Eye (tissue), 1 donor: Measurements from ENCODE around the gene DDN.

Experiments
- DNase-seq: peaks from one replicate; pipeline ENCODE4 v3.0.0-alpha.2; 2015

Gene DDN

DNA sequence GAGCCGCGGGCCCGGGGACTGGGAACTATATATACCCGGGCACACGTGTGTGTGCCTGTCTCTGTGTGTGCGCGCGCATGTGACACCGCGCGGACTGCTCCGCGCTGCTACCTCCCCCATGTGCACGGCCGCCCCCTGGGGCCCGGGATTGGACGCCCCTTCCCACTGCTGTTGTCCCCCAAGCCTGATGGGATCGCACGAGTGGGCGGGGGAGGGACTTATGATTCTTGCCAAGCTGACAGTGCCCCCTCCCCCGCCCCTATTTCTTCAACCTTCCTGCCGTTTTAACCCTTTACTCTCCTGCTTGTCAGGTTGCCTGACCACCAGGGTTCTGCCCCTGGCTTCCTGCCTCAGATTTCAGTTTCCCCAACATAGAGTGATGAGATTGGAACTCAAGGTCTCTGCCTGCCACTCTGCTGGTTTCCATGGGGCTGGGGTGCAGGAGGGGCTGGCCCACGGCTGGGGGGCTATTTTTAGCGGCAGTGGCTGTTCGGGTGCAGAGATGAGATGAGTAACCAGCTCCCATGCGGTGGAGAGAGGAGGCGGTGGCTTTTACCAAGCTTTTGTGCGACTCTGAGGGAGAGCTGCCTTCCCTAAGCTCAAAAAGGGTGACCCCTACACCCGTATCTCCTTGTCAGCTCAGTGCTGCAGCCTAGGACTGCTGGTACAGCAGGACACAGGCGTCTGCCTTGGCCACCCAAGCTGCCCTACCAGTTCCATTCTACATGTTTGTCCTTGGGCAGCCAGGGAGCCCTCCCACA is at the start of gene DDN:
Gene DDN, minus strand, starts transcription at position 5 of the 761 bp plus-strand sequence. CDS start 88 bp downstream, outside the sequence.
- peak; percentile 71 for DNase-seq

DNA sequence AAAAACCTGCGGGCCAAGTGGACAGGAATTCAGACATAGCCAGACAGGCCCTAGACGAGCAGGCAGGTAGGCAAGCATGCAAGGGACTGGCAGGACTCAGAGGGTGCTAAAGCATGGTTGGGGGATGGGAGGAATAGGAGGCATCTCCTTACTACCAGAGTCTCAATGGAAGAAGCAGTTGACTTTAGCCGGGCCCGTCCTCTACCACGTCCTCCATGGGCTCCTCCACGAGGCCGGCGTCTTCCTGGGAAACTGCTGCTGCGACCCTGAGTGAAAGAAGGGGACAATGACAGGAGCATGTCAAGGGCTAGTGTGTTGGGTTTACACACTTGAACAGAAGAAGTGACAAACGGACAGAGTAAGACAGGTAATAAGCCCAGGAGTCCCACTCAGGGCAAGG is 49.8 kb upstream of the DDN start:
- DNase-seq = no peak

DNA sequence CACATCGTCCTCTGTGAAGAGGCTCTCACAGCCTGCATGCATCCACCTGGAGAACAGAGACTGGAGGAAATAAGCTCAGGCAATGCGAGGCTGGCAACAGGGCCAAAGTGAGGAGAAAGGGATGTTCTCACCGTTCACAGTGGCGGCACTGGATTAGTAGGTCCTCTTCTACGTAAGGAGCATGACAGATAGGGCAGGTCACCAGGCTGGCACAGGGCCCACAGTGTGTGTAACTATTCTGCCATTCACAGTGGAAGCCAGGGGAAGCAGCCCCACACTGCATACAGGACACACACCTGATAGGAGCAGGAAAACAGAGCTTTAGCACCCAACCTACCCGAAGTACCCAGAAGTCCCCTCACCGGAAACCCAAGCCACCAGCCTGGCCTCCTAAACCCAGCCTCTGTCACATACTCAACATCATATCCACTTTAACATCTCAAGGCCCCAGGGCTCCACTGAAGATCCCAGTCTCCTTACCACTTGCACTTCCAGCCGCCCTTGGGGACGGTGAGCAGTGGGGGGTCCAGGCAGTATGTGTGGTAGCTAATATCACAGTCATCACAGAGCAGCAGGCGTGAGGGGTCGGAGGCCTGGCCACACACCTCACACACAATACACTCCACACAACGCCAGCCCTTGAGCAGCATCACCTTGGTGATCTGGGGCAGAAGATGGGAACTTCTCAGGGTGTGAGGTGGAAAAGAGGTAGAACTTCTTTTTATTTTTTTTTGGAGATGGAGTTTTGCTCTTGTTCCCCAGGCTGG is 47.1 kb upstream of the DDN start:
- no peak for DNase-seq

DNA sequence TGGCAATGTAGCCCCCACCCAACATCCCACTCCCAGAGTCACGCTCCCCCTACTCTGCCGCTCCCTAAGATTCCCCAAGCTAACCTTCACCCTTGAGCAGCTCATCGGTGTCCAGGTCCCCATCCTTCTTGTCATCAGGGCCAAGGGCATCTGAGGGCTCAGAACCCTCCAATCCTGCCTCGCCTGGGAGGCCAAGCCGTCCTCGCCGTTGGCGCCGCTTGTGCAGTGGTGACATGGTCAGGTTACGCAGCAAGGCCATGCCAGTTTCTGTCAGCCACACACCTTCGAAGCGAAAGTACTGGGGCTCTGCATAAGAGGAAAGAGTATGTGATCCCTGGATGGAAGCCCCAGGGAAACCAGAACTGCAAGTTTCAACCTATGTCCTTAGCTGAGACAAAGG is 45.5 kb upstream of the DDN start:
- no peak for DNase-seq

DNA sequence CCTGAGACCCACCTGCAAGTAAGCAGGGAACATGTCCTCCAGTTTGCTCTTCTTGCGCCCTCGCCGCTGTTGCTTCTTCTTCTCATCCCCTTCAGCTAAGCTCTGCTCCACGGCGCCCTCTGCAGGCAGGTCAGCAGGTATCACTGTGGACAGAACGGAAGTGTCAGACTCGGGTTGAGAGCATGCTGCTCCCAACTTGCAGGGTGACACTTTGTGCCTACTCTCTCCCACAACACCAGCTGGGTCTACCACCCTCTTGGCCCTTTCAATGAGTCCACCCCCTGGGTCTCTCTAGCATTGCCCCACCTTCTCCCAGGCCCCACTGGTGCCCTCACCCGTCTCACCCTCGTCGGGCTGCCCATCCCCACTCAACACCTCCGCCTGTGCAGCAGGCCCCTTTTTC is 44.7 kb upstream of the DDN start:
- DNase-seq = peak; percentile 37

DNA sequence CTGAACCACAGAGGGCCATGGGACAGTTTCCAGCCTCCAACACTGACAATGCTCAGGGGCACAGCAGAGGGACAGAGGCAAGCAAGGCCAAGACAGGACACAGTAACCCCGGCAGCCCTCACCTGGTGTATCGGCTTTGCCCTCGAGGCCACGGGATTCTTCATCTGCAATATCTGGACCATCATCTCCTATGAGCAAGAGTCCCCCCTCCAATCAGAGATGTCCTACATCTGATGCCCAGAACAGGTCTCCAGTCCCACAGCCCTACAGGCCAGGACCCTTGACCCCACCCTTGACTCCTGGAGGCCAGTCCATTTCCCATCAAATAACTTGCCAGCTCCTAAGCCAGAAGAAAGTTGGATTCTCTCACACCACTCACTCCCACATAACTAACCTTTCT is 44.1 kb upstream of the DDN start:
- no peak for DNase-seq

DNA sequence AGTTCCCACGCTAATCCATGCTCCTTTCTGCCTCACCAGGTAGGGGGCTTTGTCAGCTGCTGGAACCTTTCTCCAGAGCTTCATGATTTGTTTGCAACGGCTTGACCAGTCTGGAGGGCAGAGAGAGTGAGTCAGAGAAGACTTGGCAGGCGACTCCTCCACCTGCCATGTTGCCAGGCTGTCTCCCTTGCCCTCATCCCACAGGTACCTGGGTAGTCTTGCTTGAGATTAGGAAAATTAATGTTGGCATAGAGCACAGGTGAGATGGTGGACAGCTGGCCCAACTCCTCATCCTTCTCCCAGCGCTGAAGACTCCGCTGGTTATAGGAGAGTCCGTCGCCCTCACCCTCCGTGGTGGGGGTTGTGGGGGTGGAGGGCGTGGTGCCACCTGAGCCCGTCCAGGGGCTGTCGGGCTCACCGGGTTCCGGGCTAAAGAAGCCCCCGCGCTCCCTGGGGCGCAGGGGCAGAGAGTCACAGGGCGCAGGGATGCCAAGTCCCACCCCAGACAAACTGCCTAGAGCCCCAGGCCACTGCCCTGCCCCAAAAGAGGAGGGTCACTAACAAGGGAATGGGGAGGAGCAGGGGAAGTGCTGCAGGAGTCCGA is 42.8 kb upstream of the DDN start:
- no peak for DNase-seq

DNA sequence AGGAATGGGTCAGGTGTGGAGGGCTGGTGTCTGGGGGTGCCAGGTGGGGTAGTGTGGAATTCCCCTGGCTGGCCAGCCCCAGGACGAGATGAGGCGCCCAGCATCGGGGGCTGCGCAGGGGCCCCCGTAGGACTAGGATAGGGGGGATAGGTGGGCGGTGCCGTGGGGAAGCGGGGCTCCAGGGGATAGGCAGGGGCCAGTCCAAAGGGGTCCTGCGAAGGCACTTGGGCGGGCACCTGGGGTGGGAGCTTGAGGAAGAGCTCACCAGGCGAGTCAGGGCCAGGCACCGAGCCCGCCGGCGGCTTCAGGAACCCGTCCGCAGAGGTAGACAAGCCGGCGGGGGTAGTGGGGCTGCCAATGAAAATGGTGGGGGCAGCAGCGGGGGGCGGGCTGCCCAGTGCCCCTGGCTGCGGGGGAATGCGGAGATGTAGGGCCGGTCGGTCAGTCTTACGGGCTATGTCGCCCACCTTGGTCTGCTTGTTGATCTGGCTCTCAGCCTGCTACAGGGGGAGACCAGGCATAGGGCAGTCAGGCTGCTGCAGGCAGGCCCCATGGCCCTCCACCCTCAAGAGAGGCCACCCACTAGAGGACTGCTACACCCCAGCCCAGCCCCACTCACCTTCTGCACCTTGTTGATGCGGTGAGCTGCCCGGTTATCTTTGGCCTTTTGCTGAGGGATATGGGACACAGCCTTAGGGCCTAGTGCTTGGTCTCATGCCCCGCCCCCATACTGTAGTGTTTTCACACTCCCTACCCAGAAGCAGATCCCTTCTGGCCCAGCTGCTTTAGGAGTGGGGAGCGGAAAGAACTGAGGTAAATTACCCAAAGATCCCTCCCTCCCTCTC is 42.1 kb upstream of the DDN start:
- DNase-seq = no peak

DNA sequence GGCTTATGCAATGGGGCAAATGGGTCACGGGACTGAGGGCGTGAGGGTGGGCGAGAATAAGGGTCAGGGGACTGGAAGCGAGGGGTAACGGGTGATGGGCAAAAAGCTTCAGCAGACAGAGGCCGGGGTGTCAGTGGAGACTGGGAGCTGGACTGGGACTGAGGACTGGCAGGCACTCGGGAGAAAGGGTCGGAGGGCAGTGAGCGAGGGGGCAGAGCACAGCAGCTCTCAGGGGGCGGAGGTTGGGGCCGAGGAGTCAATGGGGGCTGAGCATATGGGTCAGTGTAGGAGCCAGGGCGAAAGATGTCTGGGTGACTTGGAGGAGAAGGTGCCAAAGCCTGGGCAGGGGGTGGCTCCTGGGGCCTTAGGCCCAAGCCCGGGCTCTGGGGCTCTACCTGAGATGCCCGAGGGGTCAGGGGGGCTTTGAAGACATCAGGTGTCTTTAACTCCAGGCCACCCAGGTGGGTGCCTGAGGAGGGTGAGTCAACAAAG is 41.2 kb upstream of the DDN start:
- no peak for DNase-seq

DNA sequence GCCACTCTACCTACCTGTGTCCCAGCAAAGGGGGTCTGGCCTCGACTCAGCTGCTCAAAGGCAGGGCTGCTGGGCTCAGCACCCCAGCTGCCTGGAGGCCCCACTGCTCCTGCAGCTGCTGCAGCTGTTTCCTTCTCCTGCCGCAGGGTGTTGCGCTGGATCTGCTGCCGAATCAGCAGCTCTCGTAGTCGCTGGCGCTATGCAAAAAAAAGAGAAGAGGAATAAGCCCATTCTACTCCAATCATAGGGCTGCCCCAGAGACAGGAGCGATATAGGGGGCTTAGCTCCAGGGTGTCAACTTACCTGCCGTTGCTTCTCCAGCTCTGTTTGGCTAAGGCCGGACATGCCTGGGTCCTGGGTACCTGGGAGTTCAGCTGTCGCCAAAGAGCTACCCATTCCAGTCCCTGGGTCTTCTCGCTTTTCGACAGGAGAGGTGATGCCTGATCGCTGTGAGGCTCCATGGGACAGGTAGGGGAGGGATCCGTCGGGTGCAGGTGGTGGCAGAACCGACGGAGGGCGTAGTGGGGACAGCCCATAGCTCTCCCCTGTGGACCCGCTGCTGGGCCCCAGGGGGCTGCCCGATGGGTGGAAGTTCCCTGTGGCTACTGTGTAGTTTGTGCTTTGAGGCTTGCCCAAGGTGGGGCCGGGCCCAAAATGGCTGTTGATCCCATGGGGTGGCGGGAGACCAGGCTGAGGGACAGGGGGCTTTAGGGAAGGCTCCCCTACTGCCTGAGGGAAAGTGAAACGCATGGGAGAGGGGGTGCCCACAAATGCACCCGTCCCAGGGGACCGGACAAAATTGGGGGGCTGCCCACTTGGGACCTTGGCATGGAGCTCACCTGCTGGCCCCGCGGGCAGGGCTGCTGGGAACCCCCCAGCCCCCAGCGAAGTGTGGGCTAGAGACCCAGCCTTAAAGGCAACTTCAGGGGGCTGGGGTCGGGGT is 40.5 kb upstream of the DDN start:
- DNase-seq = no peak

DNA sequence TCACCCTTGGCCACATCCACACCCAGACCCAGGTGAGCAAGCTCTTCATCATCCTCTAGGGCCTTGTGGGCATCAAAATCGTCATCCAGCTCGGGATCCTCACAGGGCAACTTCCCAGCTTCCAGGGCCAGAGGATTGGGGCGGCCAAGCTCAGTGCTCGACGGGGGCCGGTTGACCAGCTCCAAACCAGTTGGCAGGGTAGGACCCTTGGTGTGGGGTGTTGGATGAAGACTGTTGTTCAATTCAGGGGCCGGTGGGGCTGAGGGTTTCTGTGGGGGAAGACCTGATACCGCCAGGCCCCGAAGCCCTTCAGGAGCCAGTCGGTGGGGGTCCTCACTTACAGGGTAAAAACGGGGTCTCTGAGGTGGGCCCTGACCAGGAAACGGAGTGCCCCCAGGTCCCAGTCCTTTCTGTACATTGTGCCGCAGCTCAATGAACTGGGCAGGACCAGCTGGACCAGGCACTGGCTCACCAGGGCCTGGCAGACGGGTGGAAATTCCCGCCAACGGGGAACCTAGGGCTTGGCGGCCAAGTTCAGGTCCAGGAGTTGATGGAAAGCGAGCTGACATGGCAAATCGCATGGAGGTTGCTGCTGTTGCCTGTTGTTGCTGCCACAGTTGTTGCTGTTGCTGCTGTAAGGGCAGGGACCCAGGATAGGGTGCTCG is 39.2 kb upstream of the DDN start:
- DNase-seq = no peak

DNA sequence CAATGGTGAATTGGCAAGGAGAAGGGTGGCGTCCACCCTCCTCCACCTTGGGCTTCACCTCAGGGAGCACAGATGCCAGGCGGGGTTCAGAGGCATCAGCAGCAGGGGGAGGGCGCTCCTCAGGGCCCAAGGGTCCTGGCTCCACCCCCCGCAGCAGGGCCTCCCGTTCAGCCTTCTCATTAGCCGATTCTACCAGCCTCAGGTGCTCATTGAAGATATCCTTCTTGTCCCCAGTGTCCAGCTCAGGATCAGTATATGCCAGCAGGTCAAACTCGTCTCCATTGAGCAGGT is 38.7 kb upstream of the DDN start:
- DNase-seq = no peak

DNA sequence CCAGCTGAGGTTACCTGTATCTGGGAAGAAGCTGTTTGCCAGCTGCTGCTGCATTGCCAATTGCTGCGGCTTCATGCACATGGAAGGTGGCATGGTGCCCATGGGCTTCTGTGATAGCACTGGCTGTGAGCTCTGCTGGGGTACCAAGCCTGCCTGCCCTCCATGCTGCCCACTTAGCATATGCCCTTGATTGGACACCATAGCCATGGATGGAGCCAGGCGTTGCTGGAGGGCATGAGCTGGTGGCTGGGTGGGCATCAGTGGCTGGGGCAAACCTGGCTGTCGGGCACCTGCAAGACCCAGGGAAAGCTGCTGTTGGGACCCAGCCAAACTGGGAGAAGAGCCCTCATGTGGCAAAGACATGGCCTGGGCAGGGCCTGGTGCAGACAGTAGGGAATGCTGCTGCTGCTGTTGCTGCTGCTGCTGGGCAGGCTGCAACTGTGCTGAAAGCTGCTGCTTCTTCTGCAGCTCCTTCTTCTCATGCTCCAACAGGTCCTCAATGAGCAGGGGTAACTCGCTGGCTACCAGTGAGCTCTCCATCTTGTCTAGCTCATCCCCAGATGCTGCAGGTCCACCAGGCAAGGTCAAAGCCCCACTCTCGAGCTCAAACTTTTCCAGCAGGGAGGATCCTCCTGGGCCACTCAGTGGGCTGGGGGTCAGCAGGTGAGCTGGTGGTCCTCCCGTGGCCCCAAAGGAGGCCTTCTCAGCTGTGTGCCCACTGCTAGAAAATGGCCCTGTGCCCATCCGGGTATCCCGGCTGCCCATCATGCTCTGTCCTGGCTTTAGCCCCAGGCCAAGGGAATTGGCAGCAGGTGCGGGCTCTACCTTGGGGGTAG is 38.2 kb upstream of the DDN start:
- no peak for DNase-seq

DNA sequence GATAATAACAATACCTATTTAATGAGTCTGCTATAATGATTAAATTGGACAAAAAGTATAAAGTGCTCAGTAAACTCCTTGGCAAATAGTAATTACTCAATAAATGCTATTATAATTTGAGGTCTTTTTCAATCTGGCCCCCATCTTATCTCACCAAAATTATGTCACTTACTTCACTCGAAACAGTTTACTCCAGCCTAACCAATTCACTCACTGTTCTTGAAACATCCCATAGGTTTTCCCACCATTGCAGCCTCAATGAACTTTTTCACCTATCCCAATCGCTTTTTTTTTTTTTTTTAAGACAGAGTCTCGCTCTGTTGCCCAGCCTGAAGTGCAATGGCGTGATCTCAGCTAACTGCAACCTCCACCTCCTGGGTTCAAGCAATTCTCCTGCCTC is 36.9 kb upstream of the DDN start:
- DNase-seq = no peak

DNA sequence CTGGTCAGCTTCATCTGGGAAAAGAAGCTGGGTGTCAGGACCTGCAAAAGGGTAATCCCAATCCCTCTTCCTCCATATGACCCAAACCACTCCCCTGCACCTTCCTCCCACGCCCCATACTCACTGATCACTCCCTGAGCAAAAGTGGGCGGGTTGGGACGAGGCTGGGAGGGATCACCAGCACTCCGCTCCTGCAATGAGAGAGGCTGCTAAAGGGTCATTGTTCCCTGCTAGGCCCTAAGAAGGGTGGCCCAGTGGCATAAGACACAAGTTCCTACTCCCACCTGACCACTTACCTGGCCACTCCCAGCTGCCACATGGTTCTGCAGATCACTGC is 35.1 kb upstream of the DDN start:
- no peak for DNase-seq

DNA sequence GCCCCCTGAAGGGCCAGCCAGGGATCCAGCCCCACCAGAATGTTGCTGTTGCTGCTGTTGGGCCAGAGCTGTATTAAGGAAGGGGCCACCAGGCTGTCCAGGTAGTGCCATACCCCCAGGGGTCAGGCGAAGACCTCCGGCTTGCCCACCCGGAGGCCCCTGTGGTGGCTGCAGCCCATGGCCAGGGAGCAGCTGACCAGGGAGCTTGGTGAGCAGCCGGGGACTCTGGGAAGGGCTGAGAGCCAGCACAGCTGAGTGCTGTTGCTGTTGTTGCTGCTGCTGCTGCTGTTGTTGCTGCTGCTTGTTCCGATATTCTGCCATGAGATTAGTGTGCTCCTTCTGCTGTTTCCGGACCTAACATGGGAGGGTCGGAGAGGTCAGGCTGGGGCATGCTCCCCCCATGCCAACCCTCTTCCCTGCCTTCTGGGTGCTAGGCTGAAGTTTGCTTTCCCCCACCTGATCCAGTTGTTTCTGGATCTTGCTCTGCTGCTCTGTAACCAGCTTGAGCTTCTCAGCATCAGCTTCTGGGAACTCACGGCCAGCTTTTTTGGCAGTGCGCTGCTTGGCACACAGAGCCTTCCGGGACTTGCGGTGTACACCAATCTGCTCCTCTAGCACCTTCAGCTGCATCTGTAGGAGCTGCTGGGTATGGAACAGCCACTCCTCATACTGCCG is 34.6 kb upstream of the DDN start:
- DNase-seq = no peak

DNA sequence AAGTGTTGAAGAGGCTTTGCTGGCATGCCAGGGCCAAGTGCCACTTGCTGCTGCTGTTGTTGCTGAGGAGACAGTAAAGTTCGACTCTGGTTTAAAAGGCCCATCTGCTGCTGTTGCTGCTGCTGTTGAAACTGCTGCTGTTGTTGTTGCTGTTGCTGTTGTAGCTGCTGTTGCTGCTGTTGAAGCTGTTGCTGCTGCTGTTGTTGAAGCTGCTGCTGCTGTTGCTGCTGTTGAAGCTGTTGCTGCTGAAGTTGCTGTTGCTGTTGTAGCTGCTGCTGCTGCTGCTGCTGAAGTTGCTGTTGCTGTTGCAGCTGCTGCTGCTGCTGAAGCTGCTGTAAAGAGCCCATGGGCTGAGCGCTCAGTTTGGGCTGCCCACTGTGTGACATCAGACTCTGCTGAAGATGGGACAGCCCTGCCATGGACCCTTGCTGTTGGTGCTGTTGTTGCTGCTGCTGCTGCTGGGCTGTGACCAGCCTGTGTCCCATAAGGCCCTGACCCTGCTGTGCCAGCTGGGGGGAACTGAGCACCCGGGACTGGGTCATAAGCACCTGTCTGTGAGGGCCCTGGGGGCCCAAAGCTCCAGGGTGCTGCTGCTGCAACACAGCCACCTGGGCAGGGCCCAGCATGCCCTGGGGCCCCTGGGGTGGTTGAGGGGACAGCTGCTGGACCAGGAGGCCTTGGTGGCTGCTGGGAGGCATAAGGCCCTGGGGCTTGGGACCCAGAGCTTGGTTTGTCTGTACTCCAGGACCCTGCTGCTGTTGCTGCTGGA is 33.7 kb upstream of the DDN start:
- DNase-seq = no peak

DNA sequence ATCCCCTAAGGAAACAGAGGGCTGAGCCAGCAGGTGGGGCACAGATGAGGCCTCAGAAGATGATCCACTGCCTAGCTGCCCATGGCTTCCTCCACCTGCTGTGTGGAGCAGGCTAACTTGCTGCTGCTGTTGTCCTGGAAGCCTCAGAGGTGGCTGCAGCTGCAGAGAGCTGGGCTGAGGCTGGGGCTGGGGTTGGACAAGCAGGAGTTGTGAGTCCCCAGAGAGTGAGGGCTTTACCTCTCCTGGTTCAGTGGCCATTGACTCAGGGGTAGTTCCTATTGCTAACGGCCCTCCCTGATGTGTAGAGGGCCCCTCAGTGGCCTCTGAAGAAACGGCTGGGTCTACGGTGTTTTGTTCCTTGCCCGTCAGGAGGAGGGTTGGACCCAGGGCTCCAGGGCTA is 33.1 kb upstream of the DDN start:
- no peak for DNase-seq

DNA sequence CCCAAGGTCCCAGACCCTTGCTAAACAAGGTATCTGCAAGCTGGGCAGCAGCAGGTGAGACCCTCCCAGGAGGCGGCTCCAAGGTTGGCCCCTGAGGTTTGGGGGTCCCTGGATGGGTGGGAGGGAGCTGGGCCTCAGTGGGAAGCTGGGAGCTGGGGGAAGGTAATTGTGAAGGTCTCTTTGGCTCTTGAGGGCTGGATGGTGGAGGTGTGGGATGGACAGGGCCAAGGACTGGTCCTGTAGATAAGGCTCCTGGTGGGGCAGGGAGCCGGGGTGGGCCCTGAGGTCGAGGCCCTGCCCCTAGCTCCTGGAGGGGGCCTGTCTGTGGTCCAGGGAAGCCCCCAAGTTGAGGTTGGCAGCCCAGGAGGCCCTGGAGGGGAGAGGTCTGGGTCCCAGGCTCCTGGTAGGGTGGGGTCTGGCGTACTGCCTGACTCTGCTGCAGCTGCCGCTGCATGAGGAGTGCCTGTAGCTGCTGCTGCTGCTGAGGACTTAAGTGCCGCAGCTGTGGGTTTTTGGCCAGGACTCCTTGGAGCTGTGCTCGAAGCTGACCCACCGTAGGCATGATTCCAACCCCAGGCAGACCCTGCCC is 32.5 kb upstream of the DDN start:
- DNase-seq = no peak
